Measurements from ENCODE around the gene THSD7A.

THSD7A gene

DNA sequence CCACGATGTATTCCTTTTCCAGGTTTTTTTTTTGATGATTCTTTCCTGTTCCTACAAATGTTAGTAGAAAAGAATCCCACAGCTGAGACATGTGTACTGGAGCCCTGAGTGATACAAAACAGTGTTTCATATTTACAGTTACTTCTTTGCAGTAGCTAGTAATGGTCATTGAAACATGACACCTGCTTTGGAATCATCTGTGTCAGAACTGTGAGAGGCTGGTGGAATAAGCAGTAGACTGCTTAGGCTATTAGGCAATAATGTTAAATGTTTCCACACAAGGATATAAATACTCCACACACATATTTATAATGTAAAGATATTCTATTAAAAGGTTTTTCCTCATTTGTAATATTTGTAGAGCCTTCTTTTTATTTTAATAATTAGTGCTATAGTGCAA lies 394.0 kb downstream of the THSD7A start:
- Histone ChIP-seq H3K36me3 (ENCODE audit: control insufficient read depth in 4 of 4, insufficient read depth in 4 of 4, low read length in 3 of 4) (peaks cover 0 to 2% (median 0%) of the 10 kb centered on the region in 4 experiments), H3K27me3 (replicated peaks in 2 of 5; ENCODE audit: control insufficient read depth in 4 of 5, insufficient read depth in 5 of 5, low read length in 4 of 5) (no peaks in the 10 kb centered on the region), H3K4me1 (ENCODE audit: control extremely low read depth in 1 of 4, control insufficient read depth in 4 of 4, insufficient read depth in 4 of 4, low read length in 3 of 4) (no peaks in the 10 kb centered on the region), H3K9me3 (ENCODE audit: control extremely low read depth in 1 of 5, control insufficient read depth in 4 of 5, insufficient read depth in 2 of 5, low read depth in 1 of 5, low read length in 4 of 5) (peaks cover 0 to 4% (median 0%) of the 10 kb centered on the region in 5 experiments), H3K4me3 (ENCODE audit: control insufficient read depth in 1 of 7, extremely low read depth in 1 of 7, insufficient read depth in 4 of 7, low read depth in 2 of 7, low read length in 6 of 7) (no peak overlapping the region), H3K27ac (ENCODE audit: insufficient read depth in 1 of 2, low read depth in 1 of 2, low read length in 2 of 2, poor library complexity in 1 of 2, severe bottlenecking in 2 of 2) (no peak overlapping the region)
- no CpG with 5 or more reads among the region's 1 CpG for WGBS (ENCODE audit: insufficient coverage)
- ChIA-PET CTCF (no interaction called here), POLR2A (no interaction called here)
- DNase-seq = no peak

DNA sequence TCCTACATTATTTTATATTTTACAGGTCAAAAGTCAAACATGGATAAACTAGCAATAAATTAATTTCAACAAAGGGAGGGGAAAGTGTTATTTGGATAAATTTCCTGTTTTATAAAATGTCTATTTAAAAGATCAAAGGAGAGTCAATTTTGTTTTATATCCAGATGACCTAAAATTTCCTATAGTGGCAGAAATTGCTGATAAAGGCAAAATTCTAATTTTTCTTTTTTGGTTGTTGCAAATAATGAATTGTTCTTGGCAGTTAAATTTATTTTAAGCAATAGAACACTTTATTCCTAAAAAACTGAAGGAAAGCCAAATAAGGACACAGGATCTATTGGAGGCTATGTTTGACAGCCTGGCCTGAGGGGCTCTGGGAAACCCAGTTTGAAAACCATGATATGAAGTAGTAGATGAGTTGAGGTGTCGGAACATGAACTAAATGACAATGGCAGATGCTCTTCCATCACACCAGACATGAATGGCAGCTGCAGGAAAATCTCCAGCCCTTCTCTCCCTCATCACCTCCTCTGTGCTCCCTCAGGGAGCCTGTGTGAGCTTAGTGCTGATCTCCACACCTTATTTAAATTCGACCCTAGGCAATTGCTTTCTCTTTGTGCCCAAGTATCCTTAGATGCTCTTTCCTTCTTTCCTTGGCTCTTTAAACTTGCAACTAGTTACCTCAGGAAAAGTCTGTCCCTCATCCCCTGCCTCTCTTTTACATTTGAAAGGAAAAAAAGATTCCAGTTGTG lies 395.0 kb downstream of the THSD7A start:
- no peaks in the 10 kb centered on the region for H3K4me1 ChIP-seq (ENCODE audit: control extremely low read depth in 1 of 4, control insufficient read depth in 4 of 4, insufficient read depth in 4 of 4, low read length in 3 of 4)
- no peak for DNase-seq
- ChIA-PET POLR2A (no interaction called here), CTCF (no interaction called here)
- H3K36me3 ChIP-seq (ENCODE audit: control insufficient read depth in 4 of 4, insufficient read depth in 4 of 4, low read length in 3 of 4) = peaks cover 0 to 2% (median 0%) of the 10 kb centered on the region in 4 experiments
- no peaks in the 10 kb centered on the region for H3K27me3 ChIP-seq (replicated peaks in 2 of 5; ENCODE audit: control insufficient read depth in 4 of 5, insufficient read depth in 5 of 5, low read length in 4 of 5)
- 92% methylated on average over 1 of the region's 2 CpGs for WGBS (ENCODE audit: insufficient coverage)
- no peak overlapping the region for H3K27ac ChIP-seq (ENCODE audit: insufficient read depth in 1 of 2, low read depth in 1 of 2, low read length in 2 of 2, poor library complexity in 1 of 2, severe bottlenecking in 2 of 2)
- peaks cover 0 to 4% (median 0%) of the 10 kb centered on the region in 5 experiments for H3K9me3 ChIP-seq (ENCODE audit: control extremely low read depth in 1 of 5, control insufficient read depth in 4 of 5, insufficient read depth in 2 of 5, low read depth in 1 of 5, low read length in 4 of 5)
- H3K4me3 ChIP-seq (ENCODE audit: control insufficient read depth in 1 of 7, extremely low read depth in 1 of 7, insufficient read depth in 4 of 7, low read depth in 2 of 7, low read length in 6 of 7) = no peak overlapping the region

DNA sequence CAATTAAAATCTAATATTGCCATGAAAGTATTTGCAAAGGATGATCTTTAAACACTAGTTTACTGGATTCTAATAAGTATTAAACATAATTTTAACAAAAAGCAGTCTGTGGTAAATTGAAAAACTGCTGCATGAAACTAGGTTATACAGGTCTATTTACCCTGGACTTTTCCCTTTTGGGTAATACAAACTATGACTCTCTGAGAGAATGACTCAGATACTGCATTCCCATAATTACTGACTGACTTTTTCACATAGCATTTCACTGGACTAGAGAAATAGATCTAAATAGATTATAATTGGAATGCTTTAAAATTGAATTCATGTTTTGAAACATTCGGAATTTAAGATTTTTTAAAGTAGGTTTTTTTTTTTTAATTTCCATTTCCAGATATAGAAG lies 395.7 kb downstream of the THSD7A start:
- H3K27me3 ChIP-seq (replicated peaks in 2 of 5; ENCODE audit: control insufficient read depth in 4 of 5, insufficient read depth in 5 of 5, low read length in 4 of 5) = no peaks in the 10 kb centered on the region
- H3K36me3 ChIP-seq (ENCODE audit: control insufficient read depth in 4 of 4, insufficient read depth in 4 of 4, low read length in 3 of 4) = peaks cover 0 to 2% (median 0%) of the 10 kb centered on the region in 4 experiments
- peaks cover 0 to 4% (median 0%) of the 10 kb centered on the region in 5 experiments for H3K9me3 ChIP-seq (ENCODE audit: control extremely low read depth in 1 of 5, control insufficient read depth in 4 of 5, insufficient read depth in 2 of 5, low read depth in 1 of 5, low read length in 4 of 5)
- ChIA-PET CTCF (no interaction called here), POLR2A (no interaction called here)
- no peak for DNase-seq
- H3K27ac ChIP-seq (ENCODE audit: insufficient read depth in 1 of 2, low read depth in 1 of 2, low read length in 2 of 2, poor library complexity in 1 of 2, severe bottlenecking in 2 of 2) = no peak overlapping the region
- WGBS (ENCODE audit: insufficient coverage) = no CpG with 5 or more reads among the region's 1 CpG
- peaks cover 0 to under 1% (median 0%) of the 10 kb centered on the region in 4 experiments for H3K4me1 ChIP-seq (ENCODE audit: control extremely low read depth in 1 of 4, control insufficient read depth in 4 of 4, insufficient read depth in 4 of 4, low read length in 3 of 4)
- no peak overlapping the region for H3K4me3 ChIP-seq (ENCODE audit: control insufficient read depth in 1 of 7, extremely low read depth in 1 of 7, insufficient read depth in 4 of 7, low read depth in 2 of 7, low read length in 6 of 7)

DNA sequence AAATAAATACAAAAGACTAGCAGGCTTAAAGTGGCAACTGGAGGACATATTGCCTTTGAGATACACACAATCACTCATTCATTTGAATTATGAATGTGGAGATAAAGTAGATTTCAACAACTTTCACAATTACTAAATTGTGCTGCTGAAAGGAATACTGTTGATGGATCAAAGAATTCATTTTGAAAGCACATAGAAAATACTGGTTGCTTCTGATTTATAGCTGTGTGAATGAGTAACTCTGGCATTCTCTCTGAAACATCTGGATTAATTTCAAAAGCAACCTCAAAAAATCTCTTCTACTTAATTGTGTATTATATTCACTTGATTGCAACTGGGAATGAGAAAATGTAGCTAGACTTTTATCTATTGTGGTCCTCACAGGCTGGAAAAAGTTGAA lies 397.6 kb downstream of the THSD7A start:
- no peak for DNase-seq
- Histone ChIP-seq H3K27me3 (replicated peaks in 2 of 5; ENCODE audit: control insufficient read depth in 4 of 5, insufficient read depth in 5 of 5, low read length in 4 of 5) (no peaks in the 10 kb centered on the region), H3K4me1 (ENCODE audit: control extremely low read depth in 1 of 4, control insufficient read depth in 4 of 4, insufficient read depth in 4 of 4, low read length in 3 of 4) (peaks cover 0 to 15% (median 6%) of the 10 kb centered on the region in 4 experiments), H3K9me3 (ENCODE audit: control extremely low read depth in 1 of 5, control insufficient read depth in 4 of 5, insufficient read depth in 2 of 5, low read depth in 1 of 5, low read length in 4 of 5) (peaks cover 0 to 4% (median 0%) of the 10 kb centered on the region in 5 experiments), H3K4me3 (ENCODE audit: control insufficient read depth in 1 of 7, extremely low read depth in 1 of 7, insufficient read depth in 4 of 7, low read depth in 2 of 7, low read length in 6 of 7) (no peak overlapping the region), H3K27ac (ENCODE audit: insufficient read depth in 1 of 2, low read depth in 1 of 2, low read length in 2 of 2, poor library complexity in 1 of 2, severe bottlenecking in 2 of 2) (no peak overlapping the region), H3K36me3 (ENCODE audit: control insufficient read depth in 4 of 4, insufficient read depth in 4 of 4, low read length in 3 of 4) (no peaks in the 10 kb centered on the region)
- ChIA-PET CTCF (no interaction called here), POLR2A (no interaction called here)

DNA sequence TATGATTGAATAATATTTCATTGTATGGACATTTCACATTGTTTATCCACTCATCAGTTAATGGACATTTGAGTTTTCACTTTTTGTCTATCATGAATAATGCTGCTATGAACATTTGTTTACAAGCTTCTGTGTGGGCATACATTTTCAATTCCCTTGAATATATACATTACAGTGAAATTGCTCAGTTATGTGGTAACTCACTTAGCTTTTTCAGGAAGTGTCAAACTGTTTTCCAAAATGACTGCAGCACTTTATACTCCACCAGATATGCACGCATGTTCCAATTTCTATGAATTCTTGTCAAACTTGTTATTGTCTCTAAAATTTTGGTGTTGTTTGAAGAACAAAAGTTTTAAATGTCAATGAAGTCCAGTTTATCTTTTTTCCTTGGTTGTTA lies 401.2 kb downstream of the THSD7A start:
- POLR2A ChIA-PET = no interaction called here
- peaks cover 0 to 4% (median 0%) of the 10 kb centered on the region in 5 experiments for H3K9me3 ChIP-seq (ENCODE audit: control extremely low read depth in 1 of 5, control insufficient read depth in 4 of 5, insufficient read depth in 2 of 5, low read depth in 1 of 5, low read length in 4 of 5)
- H3K4me1 ChIP-seq (ENCODE audit: control extremely low read depth in 1 of 4, control insufficient read depth in 4 of 4, insufficient read depth in 4 of 4, low read length in 3 of 4) = peaks cover 0 to 15% (median 6%) of the 10 kb centered on the region in 4 experiments
- H3K4me3 ChIP-seq (ENCODE audit: control insufficient read depth in 1 of 7, extremely low read depth in 1 of 7, insufficient read depth in 4 of 7, low read depth in 2 of 7, low read length in 6 of 7) = no peak overlapping the region
- no CpG with 5 or more reads among the region's 1 CpG for WGBS (ENCODE audit: insufficient coverage)
- DNase-seq = peak in 2 of 3 donors; percentile 3 to 19
- H3K36me3 ChIP-seq (ENCODE audit: control insufficient read depth in 4 of 4, insufficient read depth in 4 of 4, low read length in 3 of 4) = no peaks in the 10 kb centered on the region
- H3K27me3 ChIP-seq (replicated peaks in 2 of 5; ENCODE audit: control insufficient read depth in 4 of 5, insufficient read depth in 5 of 5, low read length in 4 of 5) = no peaks in the 10 kb centered on the region
- CTCF ChIA-PET = no interaction called here
- H3K27ac ChIP-seq (ENCODE audit: insufficient read depth in 1 of 2, low read depth in 1 of 2, low read length in 2 of 2, poor library complexity in 1 of 2, severe bottlenecking in 2 of 2) = no peak overlapping the region

DNA sequence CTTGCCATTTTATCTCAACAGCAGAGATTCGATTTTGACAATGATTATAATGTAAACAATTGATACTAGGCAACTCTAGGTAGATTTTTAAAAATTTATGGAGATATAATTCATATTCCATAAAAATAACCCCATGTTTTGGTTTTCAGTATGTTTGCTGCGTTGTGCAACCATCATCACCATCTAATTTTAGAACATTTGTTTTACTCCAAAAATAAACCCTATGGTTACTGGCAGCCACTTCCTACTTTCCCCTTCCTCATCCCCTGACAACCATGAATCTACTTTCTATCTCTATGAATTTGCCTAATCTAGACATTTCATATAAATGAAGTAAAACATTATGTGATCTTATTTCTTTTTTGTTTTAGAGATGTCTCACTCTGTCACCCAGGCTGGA lies 401.9 kb downstream of the THSD7A start:
- H3K9me3 ChIP-seq (ENCODE audit: control extremely low read depth in 1 of 5, control insufficient read depth in 4 of 5, insufficient read depth in 2 of 5, low read depth in 1 of 5, low read length in 4 of 5) = no peaks in the 10 kb centered on the region
- DNase-seq = peak in 2 of 3 donors; percentile 32 to 47
- H3K4me3 ChIP-seq (ENCODE audit: control insufficient read depth in 1 of 7, extremely low read depth in 1 of 7, insufficient read depth in 4 of 7, low read depth in 2 of 7, low read length in 6 of 7) = no peak overlapping the region
- POLR2A ChIA-PET = no interaction called here
- peaks cover 0 to 15% (median 6%) of the 10 kb centered on the region in 4 experiments for H3K4me1 ChIP-seq (ENCODE audit: control extremely low read depth in 1 of 4, control insufficient read depth in 4 of 4, insufficient read depth in 4 of 4, low read length in 3 of 4)
- CTCF ChIA-PET = no interaction called here
- no peak overlapping the region for H3K27ac ChIP-seq (ENCODE audit: insufficient read depth in 1 of 2, low read depth in 1 of 2, low read length in 2 of 2, poor library complexity in 1 of 2, severe bottlenecking in 2 of 2)
- no peaks in the 10 kb centered on the region for H3K36me3 ChIP-seq (ENCODE audit: control insufficient read depth in 4 of 4, insufficient read depth in 4 of 4, low read length in 3 of 4)
- 0% methylated on average over 1 of the region's 2 CpGs for WGBS (ENCODE audit: insufficient coverage)
- H3K27me3 ChIP-seq (replicated peaks in 2 of 5; ENCODE audit: control insufficient read depth in 4 of 5, insufficient read depth in 5 of 5, low read length in 4 of 5) = no peaks in the 10 kb centered on the region

DNA sequence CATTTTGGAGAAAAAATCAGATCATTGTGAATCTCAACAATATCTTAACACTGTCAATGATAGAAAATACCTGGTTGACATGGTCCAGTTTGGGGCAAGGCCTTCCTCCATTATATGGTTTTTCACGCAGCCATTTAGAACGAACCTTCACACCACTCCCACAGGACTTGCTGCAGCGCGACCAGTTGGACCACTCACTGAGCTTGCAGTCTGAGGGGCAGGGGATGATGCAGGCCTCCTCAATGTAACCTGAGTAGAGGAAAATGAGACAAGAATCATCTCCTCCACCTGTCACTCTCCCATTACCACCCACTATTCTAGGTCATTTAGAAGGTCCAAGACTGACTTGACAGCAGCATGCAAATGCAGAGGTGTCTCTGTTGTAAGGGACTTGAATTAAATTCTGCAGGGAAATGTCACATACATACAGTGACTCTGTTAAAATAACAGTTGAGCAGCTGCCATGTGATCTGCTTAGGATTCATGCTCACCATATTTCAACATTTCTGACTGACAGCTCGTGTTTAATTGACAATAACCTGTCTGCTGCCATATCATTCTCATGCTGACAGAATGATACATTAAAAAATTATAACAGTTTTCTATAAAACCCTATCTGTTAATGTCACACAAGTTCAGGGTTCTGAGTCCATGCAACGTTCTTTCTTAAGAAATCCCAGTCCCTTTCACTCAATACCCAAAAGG lies 403.0 kb downstream of the THSD7A start:
- ChIA-PET CTCF (interaction anchor here (0.6 kb wide), 1 partner anchor 1571 kb away, joined by 3 read pairs; no protein-coding TSS in a partner anchor), POLR2A (no interaction called here)
- Histone ChIP-seq H3K27me3 (replicated peaks in 2 of 5; ENCODE audit: control insufficient read depth in 4 of 5, insufficient read depth in 5 of 5, low read length in 4 of 5) (no peaks in the 10 kb centered on the region), H3K27ac (ENCODE audit: insufficient read depth in 1 of 2, low read depth in 1 of 2, low read length in 2 of 2, poor library complexity in 1 of 2, severe bottlenecking in 2 of 2) (no peak overlapping the region), H3K4me3 (ENCODE audit: control insufficient read depth in 1 of 7, extremely low read depth in 1 of 7, insufficient read depth in 4 of 7, low read depth in 2 of 7, low read length in 6 of 7) (no peak overlapping the region), H3K4me1 (ENCODE audit: control extremely low read depth in 1 of 4, control insufficient read depth in 4 of 4, insufficient read depth in 4 of 4, low read length in 3 of 4) (peaks cover 0 to 15% (median 6%) of the 10 kb centered on the region in 4 experiments), H3K9me3 (ENCODE audit: control extremely low read depth in 1 of 5, control insufficient read depth in 4 of 5, insufficient read depth in 2 of 5, low read depth in 1 of 5, low read length in 4 of 5) (no peaks in the 10 kb centered on the region), H3K36me3 (ENCODE audit: control insufficient read depth in 4 of 4, insufficient read depth in 4 of 4, low read length in 3 of 4) (no peaks in the 10 kb centered on the region)
- 96% methylated on average over 6 of the region's 6 CpGs for WGBS (ENCODE audit: insufficient coverage)
- DNase-seq = no peak

All from common myeloid progenitor, CD34-positive (primary cell).